ENCODE measurements around the gene PDK2. TPM values are rescaled to one million over a fixed set of nuclear protein-coding genes. Genes with fewer than 3 reads are reported as not detected.

PDK2 gene
- total and polyA plus RNA-seq, 12 donors = 88.1 to 337 (median 225) TPM

DNA sequence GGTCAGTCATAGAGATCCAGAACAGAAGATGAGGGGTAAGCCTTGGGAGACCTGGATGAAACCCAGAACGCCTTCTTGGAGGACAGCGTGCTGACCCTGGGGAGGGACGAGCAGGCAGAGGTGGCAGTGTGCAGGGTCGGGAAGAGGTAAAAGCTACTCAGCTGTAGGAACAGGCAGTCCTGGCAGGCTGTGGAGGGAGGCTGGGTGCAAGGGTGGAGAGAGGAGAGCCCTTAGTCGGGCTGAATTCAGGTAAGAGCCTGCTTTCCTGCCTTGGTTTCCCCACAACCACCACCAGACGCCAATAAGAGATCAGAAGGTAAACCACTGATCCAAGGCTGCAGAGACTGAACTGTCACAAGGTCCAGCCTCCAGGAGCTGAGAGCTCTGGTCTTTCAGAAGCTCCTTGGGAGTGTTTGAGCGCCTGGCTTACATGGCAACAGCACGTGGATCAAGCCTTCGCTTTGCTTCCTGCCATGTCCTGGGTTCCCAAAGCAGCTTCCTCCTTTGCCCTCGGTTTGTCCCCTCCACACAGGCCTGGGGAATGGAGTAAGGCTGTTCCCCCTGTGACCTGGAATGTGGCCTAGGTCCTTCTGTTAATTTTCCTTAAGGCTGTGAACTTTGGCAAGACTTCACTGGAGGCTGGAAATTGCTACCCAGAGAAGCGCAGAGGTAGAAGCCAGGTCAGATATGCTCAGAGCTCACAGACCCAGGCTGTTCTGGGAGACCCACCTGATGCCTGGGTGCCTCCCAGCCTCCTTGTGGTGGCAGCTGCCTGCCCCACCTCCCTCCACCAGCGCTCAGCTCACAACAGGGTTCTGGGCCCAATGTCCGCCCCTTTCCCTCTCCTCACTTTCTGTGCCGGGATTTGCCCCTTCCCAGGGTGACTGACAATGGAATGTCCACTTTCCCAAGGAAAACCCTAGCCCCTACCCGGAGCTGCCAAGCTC lies 3.9 kb upstream of the PDK2 start:
- no peak overlapping the region for H3K27ac ChIP-seq
- no peak for DNase-seq
- no peaks in the 10 kb centered on the region for H3K27me3 ChIP-seq
- intact Hi-C loops (cut with DNase I) = loop anchor here in 8 of 10 donors (5.0 to 10.0 kb wide), 4 partner anchors 34 to 206 kb away; partner anchors contain the start of gene ITGA3 (in 2 of the 8)
- ATAC-seq = no peak
- no peaks in the 10 kb centered on the region for H3K9me3 ChIP-seq
- TF ChIP-seq, protein P1, sequence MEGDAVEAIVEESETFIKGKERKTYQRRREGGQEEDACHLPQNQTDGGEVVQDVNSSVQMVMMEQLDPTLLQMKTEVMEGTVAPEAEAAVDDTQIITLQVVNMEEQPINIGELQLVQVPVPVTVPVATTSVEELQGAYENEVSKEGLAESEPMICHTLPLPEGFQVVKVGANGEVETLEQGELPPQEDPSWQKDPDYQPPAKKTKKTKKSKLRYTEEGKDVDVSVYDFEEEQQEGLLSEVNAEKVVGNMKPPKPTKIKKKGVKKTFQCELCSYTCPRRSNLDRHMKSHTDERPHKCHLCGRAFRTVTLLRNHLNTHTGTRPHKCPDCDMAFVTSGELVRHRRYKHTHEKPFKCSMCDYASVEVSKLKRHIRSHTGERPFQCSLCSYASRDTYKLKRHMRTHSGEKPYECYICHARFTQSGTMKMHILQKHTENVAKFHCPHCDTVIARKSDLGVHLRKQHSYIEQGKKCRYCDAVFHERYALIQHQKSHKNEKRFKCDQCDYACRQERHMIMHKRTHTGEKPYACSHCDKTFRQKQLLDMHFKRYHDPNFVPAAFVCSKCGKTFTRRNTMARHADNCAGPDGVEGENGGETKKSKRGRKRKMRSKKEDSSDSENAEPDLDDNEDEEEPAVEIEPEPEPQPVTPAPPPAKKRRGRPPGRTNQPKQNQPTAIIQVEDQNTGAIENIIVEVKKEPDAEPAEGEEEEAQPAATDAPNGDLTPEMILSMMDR (IDR thresholded peaks at IDR 0.05) = no peak
- no peak overlapping the region for H3K4me3 ChIP-seq
- peaks cover 0 to 19% (median 12%) of the 10 kb centered on the region in 9 donors for H3K4me1 ChIP-seq
- WGBS, 2 donors = 78 to 83% methylated on average over 15 of the region's 15 CpGs
- H3K36me3 ChIP-seq = peaks cover 0 to 31% (median 0%) of the 10 kb centered on the region in 9 donors

DNA sequence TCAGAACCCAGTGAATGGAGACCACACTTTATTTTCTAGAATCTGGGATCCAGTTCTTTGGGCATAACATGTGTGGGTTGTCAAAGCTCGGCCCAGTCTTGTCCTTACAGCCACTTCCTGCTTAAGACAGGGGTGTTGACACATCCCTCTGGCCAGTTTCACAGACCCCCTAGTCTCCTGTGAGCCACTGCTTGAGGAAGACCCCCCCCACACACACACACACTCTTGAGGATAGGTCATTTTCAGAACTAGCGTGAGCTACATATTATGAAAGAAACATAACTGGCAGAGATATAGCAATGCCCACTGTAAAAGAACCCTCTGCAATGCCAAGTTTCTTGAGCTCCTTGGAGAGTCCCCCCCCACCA lies 3.2 kb upstream of the PDK2 start:
- intact Hi-C loops (cut with DNase I) = loop anchor here in 8 of 10 donors (5.0 to 10.0 kb wide), 4 partner anchors 35 to 205 kb away; partner anchors contain the start of gene ITGA3 (in 2 of the 8)
- 65% methylated on average over 2 of the region's 2 CpGs for WGBS, 2 donors

DNA sequence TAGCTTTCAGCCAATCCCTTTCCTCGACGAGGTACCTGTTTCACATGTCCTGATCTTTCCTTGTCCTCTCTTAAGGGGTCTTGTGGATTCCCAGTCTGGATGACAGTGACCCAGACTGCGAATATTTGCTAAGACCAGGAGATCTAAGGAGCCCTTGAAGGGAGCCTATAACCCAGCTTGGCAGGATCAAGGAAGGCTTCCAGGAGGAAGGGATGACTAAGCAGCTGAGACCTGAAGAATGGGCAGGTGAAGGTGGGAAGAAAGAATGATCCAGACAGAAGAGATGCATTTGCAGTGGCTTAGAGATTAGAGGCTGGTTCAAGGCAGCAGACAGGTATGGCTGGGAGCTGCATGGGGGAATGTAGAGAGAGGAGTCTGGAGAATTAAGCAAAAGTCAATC lies 1.9 kb upstream of the PDK2 start:
- TF ChIP-seq, protein P1 (IDR thresholded peaks at IDR 0.05) = no peak
- Histone ChIP-seq H3K4me3 (no peak overlapping the region), H3K9me3 (no peaks in the 10 kb centered on the region), H3K4me1 (peaks cover 8 to 36% (median 29%) of the 10 kb centered on the region in 9 donors), H3K27me3 (no peaks in the 10 kb centered on the region), H3K27ac (no peak overlapping the region), H3K36me3 (peaks cover 0 to 35% (median 6%) of the 10 kb centered on the region in 9 donors)
- no peak for DNase-seq
- 87 to 89% methylated on average over 3 of the region's 3 CpGs for WGBS, 2 donors
- intact Hi-C loops (cut with DNase I) = loop anchor here in 8 of 10 donors (5.0 to 10.0 kb wide), 4 partner anchors 36 to 204 kb away; partner anchors contain the start of gene ITGA3 (in 2 of the 8)
- ATAC-seq = no peak

More for the DNA sequence above, 3.2 kb upstream of the PDK2 start:
- H3K4me1 ChIP-seq = peaks cover 6 to 25% (median 19%) of the 10 kb centered on the region in 9 donors
- no peak for DNase-seq
- TF ChIP-seq, protein P1 (IDR thresholded peaks at IDR 0.05) = no peak
- peaks cover 0 to 30% (median 0%) of the 10 kb centered on the region in 9 donors for H3K36me3 ChIP-seq
- no peak overlapping the region for H3K4me3 ChIP-seq
- no peaks in the 10 kb centered on the region for H3K27me3 ChIP-seq
- no peaks in the 10 kb centered on the region for H3K9me3 ChIP-seq
- H3K27ac ChIP-seq = no peak overlapping the region
- ATAC-seq = no peak

DNA sequence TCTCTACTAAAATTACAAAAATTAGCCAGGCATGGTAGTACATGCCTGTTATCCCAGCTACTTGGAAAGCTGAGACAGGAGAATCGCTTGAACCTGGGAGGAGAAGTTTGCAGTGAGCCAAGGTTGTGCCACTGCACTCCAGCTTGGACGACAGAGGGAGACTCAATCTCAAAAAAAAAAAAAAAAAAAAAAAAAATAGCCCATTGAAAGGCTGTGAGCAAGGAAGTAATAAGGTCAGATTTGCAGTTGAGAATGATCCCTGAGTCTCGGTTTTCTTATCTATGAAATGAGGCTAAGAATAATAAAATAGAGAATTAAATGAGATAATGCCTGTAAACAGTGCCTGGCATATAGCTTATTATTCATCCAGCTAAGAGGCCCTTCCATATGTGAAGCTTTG lies 1.3 kb upstream of the PDK2 start:
- H3K27me3 ChIP-seq = no peaks in the 10 kb centered on the region
- H3K9me3 ChIP-seq = no peaks in the 10 kb centered on the region
- 34 to 39% methylated on average over 3 of the region's 3 CpGs for WGBS, 2 donors
- intact Hi-C loops (cut with DNase I) = loop anchor here in 9 of 10 donors (1.0 to 10.0 kb wide), 6 partner anchors 37 to 203 kb away; partner anchors contain the start of gene ITGA3 (in 2 of the 9)
- H3K4me3 ChIP-seq = no peak overlapping the region
- H3K27ac ChIP-seq = peak overlapping the region in 4 of 10 donors; percentile 89 to 93 (median 92)
- DNase-seq (no peak), ATAC-seq (no peak)
- H3K36me3 ChIP-seq = peaks cover 0 to 35% (median 12%) of the 10 kb centered on the region in 9 donors
- TF ChIP-seq, protein P1 (IDR thresholded peaks at IDR 0.05) = no peak
- peaks cover 8 to 41% (median 34%) of the 10 kb centered on the region in 9 donors for H3K4me1 ChIP-seq

Data from heart right ventricle (tissue), 16 donors.